WTC11 (cell line): ENCODE measurements around the gene SEMA6B. TPM values are rescaled to one million over a fixed set of nuclear protein-coding genes. Genes with fewer than 3 reads are reported as not detected.

ENCODE experiments used
- ATAC-seq: fragments of 200-7000 bp; cut with Tn5 transposase; 2 replicates; pipeline ENCODE4 v1.10.0; 2021; ENCODE audit warnings: mild to moderate bottlenecking, moderate library complexity
- CTCF ChIA-PET: fragments of 300-600 bp; sonication (Branson Sonifier 250); formaldehyde crosslinking; loops from one replicate; lab custom pipeline; 2021; ENCODE audit warnings: antibody characterized with exemption; lab: Charles Lee
- POLR2A ChIA-PET: fragments of 350-600 bp; sonication (Branson Sonifier 250); formaldehyde crosslinking; loops from one replicate; lab custom pipeline; 2021; ENCODE audit warnings: antibody characterized with exemption; lab: Charles Lee
- DNase-seq: peaks from one replicate; pipeline ENCODE4 v3.0.0; 2021; ENCODE audit warnings: low spot score
- H3K27ac Mint-ChIP-seq: 2 replicates; pipeline ENCODE4 v1.8.0; 2021; ENCODE audit warnings: mixed read lengths
- H3K27me3 Mint-ChIP-seq: 2 replicates; pipeline ENCODE4 v1.8.0; 2021; ENCODE audit warnings: low read depth, mild to moderate bottlenecking, moderate library complexity, mixed read lengths
- H3K36me3 Mint-ChIP-seq: 2 replicates; pipeline ENCODE4 v1.8.0; 2021; ENCODE audit warnings: mixed read lengths
- H3K4me1 Mint-ChIP-seq: 2 replicates; pipeline ENCODE4 v1.8.0; 2022; ENCODE audit warnings: mixed read lengths
- H3K4me3 Mint-ChIP-seq: 2 replicates; pipeline ENCODE4 v1.8.0; 2021; ENCODE audit warnings: mild to moderate bottlenecking, moderate library complexity, mixed read lengths
- H3K9me3 Mint-ChIP-seq: 2 replicates; pipeline ENCODE4 v1.8.0; 2021; ENCODE audit warnings: mixed read lengths
- GABPB1 ChIP-seq: sonication (generic); formaldehyde crosslinking; IDR thresholded peaks from 2 replicates; pipeline ENCODE4 v1.8.1; 2023; ENCODE audit warnings: mild to moderate bottlenecking, missing genetic modification reagents
- NR2C2 ChIP-seq: sonication (generic); formaldehyde crosslinking; IDR thresholded peaks from 2 replicates; pipeline ENCODE4 v1.8.0; 2022; ENCODE audit warnings: mild to moderate bottlenecking, missing genetic modification reagents
- RORB ChIP-seq: fragments of 250-450 bp; sonication (Bioruptor Pico); IDR thresholded peaks from 2 replicates; pipeline ENCODE4 v1.9.0; 2021; ENCODE audit warnings: mild to moderate bottlenecking
- ZBTB21 ChIP-seq: sonication (generic); formaldehyde crosslinking; IDR thresholded peaks from 2 replicates; pipeline ENCODE4 v1.8.1; 2023; ENCODE audit warnings: mild to moderate bottlenecking, missing genetic modification reagents, borderline replicate concordance
- total RNA-seq: library from RNA; stranded (reverse); gene quantifications from 3 replicates; pipeline ENCODE4 v1.2.3, GENCODE V29; 2021
- TF ChIP-seq, protein P1 (sequence below): sonication (generic); formaldehyde crosslinking; IDR thresholded peaks from 2 replicates; pipeline ENCODE4 v1.8.0; 2022; ENCODE audit warnings: mild to moderate bottlenecking, missing genetic modification reagents
- TF ChIP-seq, protein P2 (sequence below): fragments of 250-450 bp; sonication (Bioruptor Pico); IDR thresholded peaks from 2 replicates; pipeline ENCODE4 v1.9.0; 2021; ENCODE audit warnings: mild to moderate bottlenecking, borderline replicate concordance
- TF ChIP-seq, protein P3 (sequence below): sonication (generic); formaldehyde crosslinking; IDR thresholded peaks from 2 replicates; pipeline ENCODE4 v1.8.0; 2023; ENCODE audit warnings: missing genetic modification reagents, mild to moderate bottlenecking, borderline replicate concordance
- TF ChIP-seq, protein P4 (sequence below): sonication (generic); formaldehyde crosslinking; conservative IDR thresholded peaks from 2 replicates; pipeline ENCODE4 v1.8.1; 2023; ENCODE audit warnings: mild to moderate bottlenecking, low read depth, missing genetic modification reagents, moderate library complexity
- TF ChIP-seq, protein P5 (sequence below): fragments of 250-450 bp; sonication (Bioruptor Pico); IDR thresholded peaks from 2 replicates; pipeline ENCODE4 v2.1.2; 2022; ENCODE audit warnings: mild to moderate bottlenecking, moderate library complexity
- TF ChIP-seq, protein P6 (sequence below): sonication (generic); formaldehyde crosslinking; IDR thresholded peaks from 2 replicates; pipeline ENCODE4 v1.8.1; 2022; ENCODE audit warnings: missing genetic modification reagents, borderline replicate concordance

The SEMA6B gene
- total RNA-seq, 1 experiment from 2014 or later: 45.1 TPM

DNA sequence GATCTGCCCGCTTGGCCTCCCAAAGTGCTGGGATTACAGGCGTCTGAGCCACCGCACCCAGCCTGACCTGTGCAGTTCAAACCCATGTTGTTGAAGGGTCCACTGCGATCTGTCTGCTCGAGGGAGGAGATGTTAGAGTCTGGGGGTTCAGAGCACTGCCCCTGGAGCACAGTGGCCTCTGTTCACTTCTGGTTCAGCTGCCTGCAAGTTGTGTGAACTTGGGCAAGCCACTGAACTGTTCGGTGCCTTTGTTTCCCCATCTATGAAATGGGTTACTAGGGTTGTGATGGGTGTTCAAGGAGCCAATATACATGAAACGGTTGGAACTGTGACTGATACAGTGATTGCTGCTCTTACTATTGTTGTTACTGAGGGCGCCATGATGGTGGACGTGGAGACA is 26.1 kb downstream of the SEMA6B start (continued):
- TF ChIP-seq, protein P1, sequence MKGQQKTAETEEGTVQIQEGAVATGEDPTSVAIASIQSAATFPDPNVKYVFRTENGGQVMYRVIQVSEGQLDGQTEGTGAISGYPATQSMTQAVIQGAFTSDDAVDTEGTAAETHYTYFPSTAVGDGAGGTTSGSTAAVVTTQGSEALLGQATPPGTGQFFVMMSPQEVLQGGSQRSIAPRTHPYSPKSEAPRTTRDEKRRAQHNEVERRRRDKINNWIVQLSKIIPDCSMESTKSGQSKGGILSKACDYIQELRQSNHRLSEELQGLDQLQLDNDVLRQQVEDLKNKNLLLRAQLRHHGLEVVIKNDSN (CRISPR knock-in tag): no peak
- TF ChIP-seq, protein P2, sequence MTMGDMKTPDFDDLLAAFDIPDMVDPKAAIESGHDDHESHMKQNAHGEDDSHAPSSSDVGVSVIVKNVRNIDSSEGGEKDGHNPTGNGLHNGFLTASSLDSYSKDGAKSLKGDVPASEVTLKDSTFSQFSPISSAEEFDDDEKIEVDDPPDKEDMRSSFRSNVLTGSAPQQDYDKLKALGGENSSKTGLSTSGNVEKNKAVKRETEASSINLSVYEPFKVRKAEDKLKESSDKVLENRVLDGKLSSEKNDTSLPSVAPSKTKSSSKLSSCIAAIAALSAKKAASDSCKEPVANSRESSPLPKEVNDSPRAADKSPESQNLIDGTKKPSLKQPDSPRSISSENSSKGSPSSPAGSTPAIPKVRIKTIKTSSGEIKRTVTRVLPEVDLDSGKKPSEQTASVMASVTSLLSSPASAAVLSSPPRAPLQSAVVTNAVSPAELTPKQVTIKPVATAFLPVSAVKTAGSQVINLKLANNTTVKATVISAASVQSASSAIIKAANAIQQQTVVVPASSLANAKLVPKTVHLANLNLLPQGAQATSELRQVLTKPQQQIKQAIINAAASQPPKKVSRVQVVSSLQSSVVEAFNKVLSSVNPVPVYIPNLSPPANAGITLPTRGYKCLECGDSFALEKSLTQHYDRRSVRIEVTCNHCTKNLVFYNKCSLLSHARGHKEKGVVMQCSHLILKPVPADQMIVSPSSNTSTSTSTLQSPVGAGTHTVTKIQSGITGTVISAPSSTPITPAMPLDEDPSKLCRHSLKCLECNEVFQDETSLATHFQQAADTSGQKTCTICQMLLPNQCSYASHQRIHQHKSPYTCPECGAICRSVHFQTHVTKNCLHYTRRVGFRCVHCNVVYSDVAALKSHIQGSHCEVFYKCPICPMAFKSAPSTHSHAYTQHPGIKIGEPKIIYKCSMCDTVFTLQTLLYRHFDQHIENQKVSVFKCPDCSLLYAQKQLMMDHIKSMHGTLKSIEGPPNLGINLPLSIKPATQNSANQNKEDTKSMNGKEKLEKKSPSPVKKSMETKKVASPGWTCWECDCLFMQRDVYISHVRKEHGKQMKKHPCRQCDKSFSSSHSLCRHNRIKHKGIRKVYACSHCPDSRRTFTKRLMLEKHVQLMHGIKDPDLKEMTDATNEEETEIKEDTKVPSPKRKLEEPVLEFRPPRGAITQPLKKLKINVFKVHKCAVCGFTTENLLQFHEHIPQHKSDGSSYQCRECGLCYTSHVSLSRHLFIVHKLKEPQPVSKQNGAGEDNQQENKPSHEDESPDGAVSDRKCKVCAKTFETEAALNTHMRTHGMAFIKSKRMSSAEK (CRISPR knock-in tag): no peak
- TF ChIP-seq, protein P3, sequence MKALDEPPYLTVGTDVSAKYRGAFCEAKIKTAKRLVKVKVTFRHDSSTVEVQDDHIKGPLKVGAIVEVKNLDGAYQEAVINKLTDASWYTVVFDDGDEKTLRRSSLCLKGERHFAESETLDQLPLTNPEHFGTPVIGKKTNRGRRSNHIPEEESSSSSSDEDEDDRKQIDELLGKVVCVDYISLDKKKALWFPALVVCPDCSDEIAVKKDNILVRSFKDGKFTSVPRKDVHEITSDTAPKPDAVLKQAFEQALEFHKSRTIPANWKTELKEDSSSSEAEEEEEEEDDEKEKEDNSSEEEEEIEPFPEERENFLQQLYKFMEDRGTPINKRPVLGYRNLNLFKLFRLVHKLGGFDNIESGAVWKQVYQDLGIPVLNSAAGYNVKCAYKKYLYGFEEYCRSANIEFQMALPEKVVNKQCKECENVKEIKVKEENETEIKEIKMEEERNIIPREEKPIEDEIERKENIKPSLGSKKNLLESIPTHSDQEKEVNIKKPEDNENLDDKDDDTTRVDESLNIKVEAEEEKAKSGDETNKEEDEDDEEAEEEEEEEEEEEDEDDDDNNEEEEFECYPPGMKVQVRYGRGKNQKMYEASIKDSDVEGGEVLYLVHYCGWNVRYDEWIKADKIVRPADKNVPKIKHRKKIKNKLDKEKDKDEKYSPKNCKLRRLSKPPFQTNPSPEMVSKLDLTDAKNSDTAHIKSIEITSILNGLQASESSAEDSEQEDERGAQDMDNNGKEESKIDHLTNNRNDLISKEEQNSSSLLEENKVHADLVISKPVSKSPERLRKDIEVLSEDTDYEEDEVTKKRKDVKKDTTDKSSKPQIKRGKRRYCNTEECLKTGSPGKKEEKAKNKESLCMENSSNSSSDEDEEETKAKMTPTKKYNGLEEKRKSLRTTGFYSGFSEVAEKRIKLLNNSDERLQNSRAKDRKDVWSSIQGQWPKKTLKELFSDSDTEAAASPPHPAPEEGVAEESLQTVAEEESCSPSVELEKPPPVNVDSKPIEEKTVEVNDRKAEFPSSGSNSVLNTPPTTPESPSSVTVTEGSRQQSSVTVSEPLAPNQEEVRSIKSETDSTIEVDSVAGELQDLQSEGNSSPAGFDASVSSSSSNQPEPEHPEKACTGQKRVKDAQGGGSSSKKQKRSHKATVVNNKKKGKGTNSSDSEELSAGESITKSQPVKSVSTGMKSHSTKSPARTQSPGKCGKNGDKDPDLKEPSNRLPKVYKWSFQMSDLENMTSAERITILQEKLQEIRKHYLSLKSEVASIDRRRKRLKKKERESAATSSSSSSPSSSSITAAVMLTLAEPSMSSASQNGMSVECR (CRISPR knock-in tag): no peak
- TF ChIP-seq ZBTB21 (CRISPR knock-in tag): no peak

DNA sequence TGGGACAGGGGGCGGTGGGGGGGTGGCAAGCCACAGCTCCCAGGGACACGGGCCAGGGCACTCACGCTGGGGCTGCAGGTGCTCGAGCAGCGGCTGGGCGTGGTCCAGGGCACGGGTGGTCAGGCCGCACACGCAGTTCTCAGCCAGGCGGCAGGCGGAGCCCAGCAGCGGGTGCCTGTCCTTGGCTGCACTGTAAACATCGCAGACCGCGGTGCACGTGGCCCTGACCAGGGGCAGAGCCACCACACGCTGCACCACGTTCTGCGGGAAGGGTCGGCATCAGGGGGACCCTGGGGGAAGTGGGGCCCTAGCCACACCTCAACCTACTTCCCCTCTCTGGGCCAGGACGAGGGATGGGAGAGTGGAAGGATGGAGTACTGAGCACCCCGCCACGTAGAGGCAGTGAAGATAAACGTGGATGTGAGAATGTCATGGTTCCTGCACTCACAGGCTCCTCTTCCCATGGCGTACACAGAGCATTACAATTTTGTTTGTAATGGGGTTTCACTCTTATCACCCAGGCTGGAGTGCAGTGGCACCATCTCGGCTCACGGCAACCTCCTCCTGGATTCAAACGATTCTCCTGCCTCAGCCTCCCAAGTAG is 27.8 kb downstream of the SEMA6B start:
- ChIA-PET CTCF (interaction anchor here (11.1 kb wide), 1 partner anchor 7 kb away, joined by 285 read pairs; no protein-coding TSS in a partner anchor), POLR2A (no interaction called here)
- no peaks in the 10 kb centered on the region for H3K4me1 Mint-ChIP-seq
- no peak overlapping the region for H3K27ac Mint-ChIP-seq
- DNase-seq (no peak), ATAC-seq (no peak)
- H3K36me3 Mint-ChIP-seq: no peaks in the 10 kb centered on the region
- TF ChIP-seq GABPB1 (CRISPR knock-in tag): peak; percentile 68
- TF ChIP-seq NR2C2 (CRISPR knock-in tag): no peak
- H3K4me3 Mint-ChIP-seq: no peak overlapping the region
- H3K27me3 Mint-ChIP-seq: peaks cover 42% of the 10 kb centered on the region
- H3K9me3 Mint-ChIP-seq: no peaks in the 10 kb centered on the region

DNA sequence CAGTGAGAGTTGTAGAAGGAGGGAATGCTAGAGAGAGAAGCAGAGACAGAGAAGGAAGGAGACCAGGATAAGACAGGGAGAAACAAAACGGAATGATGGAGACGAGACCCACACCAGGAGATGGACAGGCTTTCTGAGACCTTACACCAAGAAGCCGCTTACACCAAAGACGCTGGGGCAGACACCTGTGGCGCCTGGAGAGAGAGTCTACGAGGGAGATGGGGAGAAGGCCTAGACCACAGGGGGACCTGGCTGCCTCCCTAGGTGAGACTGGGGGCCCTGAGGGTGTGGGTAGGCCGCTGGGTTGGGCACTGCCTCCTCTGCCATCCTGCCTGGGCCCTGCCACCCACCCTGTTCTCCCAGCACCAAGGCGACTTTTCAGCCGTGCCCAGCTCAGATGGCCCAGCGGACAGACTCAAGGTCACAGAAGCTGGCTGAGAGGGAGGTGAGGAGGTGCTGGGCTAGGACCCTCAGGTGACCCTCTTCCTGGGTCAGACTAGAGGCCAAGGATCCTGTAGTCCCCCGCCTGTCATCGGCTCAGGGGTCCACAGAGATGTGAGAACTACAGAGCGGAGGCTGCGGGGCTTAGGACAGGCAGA is 29.5 kb downstream of the SEMA6B start:
- DNase-seq (no peak), ATAC-seq (no peak)
- Mint-ChIP-seq H3K36me3 (no peaks in the 10 kb centered on the region), H3K27ac (no peak overlapping the region), H3K4me3 (no peak overlapping the region), H3K27me3 (peaks cover 38% of the 10 kb centered on the region), H3K4me1 (no peaks in the 10 kb centered on the region), H3K9me3 (no peaks in the 10 kb centered on the region)
- ChIA-PET CTCF (interaction anchor here (1.7 kb wide), 1 partner anchor 37 kb away, joined by 12 read pairs; no protein-coding TSS in a partner anchor), POLR2A (no interaction called here)
- TF ChIP-seq, protein P4, sequence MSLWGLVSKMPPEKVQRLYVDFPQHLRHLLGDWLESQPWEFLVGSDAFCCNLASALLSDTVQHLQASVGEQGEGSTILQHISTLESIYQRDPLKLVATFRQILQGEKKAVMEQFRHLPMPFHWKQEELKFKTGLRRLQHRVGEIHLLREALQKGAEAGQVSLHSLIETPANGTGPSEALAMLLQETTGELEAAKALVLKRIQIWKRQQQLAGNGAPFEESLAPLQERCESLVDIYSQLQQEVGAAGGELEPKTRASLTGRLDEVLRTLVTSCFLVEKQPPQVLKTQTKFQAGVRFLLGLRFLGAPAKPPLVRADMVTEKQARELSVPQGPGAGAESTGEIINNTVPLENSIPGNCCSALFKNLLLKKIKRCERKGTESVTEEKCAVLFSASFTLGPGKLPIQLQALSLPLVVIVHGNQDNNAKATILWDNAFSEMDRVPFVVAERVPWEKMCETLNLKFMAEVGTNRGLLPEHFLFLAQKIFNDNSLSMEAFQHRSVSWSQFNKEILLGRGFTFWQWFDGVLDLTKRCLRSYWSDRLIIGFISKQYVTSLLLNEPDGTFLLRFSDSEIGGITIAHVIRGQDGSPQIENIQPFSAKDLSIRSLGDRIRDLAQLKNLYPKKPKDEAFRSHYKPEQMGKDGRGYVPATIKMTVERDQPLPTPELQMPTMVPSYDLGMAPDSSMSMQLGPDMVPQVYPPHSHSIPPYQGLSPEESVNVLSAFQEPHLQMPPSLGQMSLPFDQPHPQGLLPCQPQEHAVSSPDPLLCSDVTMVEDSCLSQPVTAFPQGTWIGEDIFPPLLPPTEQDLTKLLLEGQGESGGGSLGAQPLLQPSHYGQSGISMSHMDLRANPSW (CRISPR knock-in tag): no peak
- TF ChIP-seq, protein P5, sequence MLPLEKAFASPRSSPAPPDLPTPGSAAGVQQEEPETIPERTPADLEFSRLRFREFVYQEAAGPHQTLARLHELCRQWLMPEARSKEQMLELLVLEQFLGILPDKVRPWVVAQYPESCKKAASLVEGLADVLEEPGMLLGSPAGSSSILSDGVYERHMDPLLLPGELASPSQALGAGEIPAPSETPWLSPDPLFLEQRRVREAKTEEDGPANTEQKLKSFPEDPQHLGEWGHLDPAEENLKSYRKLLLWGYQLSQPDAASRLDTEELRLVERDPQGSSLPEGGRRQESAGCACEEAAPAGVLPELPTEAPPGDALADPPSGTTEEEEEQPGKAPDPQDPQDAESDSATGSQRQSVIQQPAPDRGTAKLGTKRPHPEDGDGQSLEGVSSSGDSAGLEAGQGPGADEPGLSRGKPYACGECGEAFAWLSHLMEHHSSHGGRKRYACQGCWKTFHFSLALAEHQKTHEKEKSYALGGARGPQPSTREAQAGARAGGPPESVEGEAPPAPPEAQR (CRISPR knock-in tag): no peak
- TF ChIP-seq, protein P2 (CRISPR knock-in tag): no peak
- no peak for TF ChIP-seq RORB (CRISPR knock-in tag)
- TF ChIP-seq, protein P6, sequence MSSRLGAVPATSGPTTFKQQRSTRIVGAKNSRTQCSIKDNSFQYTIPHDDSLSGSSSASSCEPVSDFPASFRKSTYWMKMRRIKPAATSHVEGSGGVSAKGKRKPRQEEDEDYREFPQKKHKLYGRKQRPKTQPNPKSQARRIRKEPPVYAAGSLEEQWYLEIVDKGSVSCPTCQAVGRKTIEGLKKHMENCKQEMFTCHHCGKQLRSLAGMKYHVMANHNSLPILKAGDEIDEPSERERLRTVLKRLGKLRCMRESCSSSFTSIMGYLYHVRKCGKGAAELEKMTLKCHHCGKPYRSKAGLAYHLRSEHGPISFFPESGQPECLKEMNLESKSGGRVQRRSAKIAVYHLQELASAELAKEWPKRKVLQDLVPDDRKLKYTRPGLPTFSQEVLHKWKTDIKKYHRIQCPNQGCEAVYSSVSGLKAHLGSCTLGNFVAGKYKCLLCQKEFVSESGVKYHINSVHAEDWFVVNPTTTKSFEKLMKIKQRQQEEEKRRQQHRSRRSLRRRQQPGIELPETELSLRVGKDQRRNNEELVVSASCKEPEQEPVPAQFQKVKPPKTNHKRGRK: no peak
